ENCODE data around the gene HECA. TPM values are rescaled to one million over a fixed set of nuclear protein-coding genes. Genes with fewer than 3 reads are reported as not detected.

HECA gene, protein sequence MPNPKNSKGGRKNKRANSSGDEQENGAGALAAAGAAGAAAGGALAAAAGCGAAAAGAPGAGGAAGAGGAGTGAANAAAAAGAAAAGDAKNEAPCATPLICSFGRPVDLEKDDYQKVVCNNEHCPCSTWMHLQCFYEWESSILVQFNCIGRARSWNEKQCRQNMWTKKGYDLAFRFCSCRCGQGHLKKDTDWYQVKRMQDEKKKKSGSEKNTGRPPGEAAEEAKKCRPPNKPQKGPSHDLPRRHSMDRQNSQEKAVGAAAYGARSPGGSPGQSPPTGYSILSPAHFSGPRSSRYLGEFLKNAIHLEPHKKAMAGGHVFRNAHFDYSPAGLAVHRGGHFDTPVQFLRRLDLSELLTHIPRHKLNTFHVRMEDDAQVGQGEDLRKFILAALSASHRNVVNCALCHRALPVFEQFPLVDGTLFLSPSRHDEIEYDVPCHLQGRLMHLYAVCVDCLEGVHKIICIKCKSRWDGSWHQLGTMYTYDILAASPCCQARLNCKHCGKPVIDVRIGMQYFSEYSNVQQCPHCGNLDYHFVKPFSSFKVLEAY
- total RNA-seq = 14.8 and 17.2 TPM in 2 replicates

DNA sequence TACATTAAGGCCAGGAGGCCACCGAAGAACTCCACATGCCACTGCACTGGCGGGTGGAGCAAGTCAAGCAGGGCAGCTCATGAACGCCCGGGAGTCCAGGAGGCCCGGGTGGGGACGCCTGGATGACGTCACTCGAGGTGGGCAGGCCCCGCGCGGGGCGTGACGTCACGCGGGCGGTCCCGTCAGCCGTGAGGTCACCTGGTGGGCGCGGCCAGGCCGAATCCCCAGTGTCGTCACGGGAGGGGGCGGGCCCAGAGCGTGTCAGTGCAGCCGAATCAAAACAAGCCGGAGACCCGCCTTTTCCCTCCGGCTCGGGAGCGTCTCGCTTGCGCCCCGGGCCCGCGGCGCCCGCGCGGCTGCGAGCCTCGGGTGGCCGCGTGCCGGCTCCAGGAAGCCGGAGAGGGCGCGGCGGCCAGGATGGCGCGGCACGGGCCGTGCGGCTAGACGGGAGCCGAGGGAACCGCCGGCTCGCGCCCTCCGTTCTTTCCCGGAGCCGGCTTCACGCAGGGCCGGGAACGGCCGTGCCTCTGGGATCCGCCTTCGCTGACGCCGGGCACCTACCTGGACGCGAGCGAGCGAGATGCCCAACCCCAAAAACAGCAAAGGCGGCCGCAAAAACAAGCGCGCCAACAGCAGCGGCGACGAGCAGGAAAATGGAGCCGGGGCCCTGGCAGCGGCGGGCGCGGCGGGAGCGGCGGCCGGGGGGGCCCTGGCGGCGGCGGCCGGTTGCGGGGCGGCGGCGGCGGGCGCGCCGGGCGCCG is at the start of gene HECA:
TSS of gene HECA (plus strand) at position 264 of the 761 bp plus-strand sequence. CDS start at position 581, 317 bp downstream.

Other genes with a start within 250 kb of the HECA start
- gene REPS1, start 146.8 kb upstream of the HECA start, total RNA-seq = 25.4 and 26.1 TPM in 2 replicates
- 183 and 241 TPM in 2 replicates for gene ABRACL, start 106.3 kb upstream of the HECA start, total RNA-seq
- gene TXLNB, start 156.9 kb downstream of the HECA start, total RNA-seq = 0.53 and 0.64 TPM in 2 replicates
- gene CITED2, start 239.6 kb downstream of the HECA start, total RNA-seq = 108 and 142 TPM in 2 replicates

All from mammary microvascular endothelial cell (primary cell).